ENCODE measurements around the gene HOXB9.

GRCh38 chr17:48599354-48599753 lies 26.8 kb downstream of the HOXB9 start:
- no peak for TF ChIP-seq CTCF (IDR thresholded peaks at IDR 0.05; ENCODE audit: borderline replicate concordance, extremely low read depth, low read length, poor library complexity, severe bottlenecking)
- no peak for TF ChIP-seq EZH2 (IDR thresholded peaks at IDR 0.05; ENCODE audit: borderline replicate concordance, low read depth, low read length, severe bottlenecking)
